Pancreas (tissue), 10 donors: ENCODE results near the gene OTUD1. TPM values are rescaled to one million over a fixed set of nuclear protein-coding genes. Genes with fewer than 3 reads are reported as not detected.

Experiments
- ATAC-seq, 4 donors: fragments of 200-7000 bp; cut with Tn5 transposase; one replicate each; pipeline versions ENCODE4 v1.8.0 to v1.9.1; 2020; ENCODE audit warnings: mild to moderate bottlenecking in 4 of 4, moderate library complexity in 4 of 4
- DNase-seq, 6 donors: peaks; one replicate each; pipeline ENCODE4 v3.0.0-alpha.2; 2020
- FAIRE-seq: peaks from 2 replicates; lab custom pipeline; 2012; peaks lifted over from hg19 to GRCh38; lab: Jason Lieb, UNC
- H3K27ac ChIP-seq, 4 donors: fragments of 200-600 bp; sonication (generic); 1 replicate in 3 of 4; 2 replicates in 1 of 4; pipeline versions ENCODE4 v1.5.0 to v1.8.0; 2020
- H3K27me3 ChIP-seq, 4 donors: fragments of 200-600 bp; one replicate each; pipeline ENCODE4 v1.8.0; 2021
- H3K36me3 ChIP-seq, 3 donors: fragments of 200-600 bp; sonication (generic) in 1 of 3; one replicate each; pipeline versions ENCODE4 v1.5.0 to v1.8.0; 2020 to 2021
- H3K4me1 ChIP-seq, 3 donors: fragments of 200-600 bp; one replicate each; pipeline ENCODE4 v1.8.0; 2021
- H3K4me3 ChIP-seq, 4 donors: fragments of 200-600 bp; sonication (generic) in 2 of 4; one replicate each; pipeline versions ENCODE4 v1.5.0 to v1.8.0; 2020 to 2021
- H3K9me3 ChIP-seq, 4 donors: fragments of 200-600 bp; one replicate each; pipeline ENCODE4 v1.8.0; 2021
- CTCF ChIP-seq, 4 donors: fragments of 200-600 bp; sonication (generic) in 3 of 4; IDR thresholded peaks; one replicate each; pipeline versions ENCODE4 v1.5.0 to v1.8.0; 2021; ENCODE audit warnings: antibody characterized with exemption in 4 of 4
- WGBS, 2 donors: extraction: QIAGEN DNeasy Blood & Tissue Kit; methylation state at CpG; one replicate each; pipeline ENCODE4 v1.1.7; 2013; 5-methylcytosine and 5-hydroxymethylcytosine counted together
- intact Hi-C, 3 donors: fragments of 100-400 bp; cut with DNase I; formaldehyde crosslinking; loops; one replicate each; pipeline versions ENCODE4 v1.11.1 to v1.14.2; 2022
- polyA plus RNA-seq, 2 donors: library from polyadenylated mRNA; stranded (reverse); fragments of 200-250 nt; gene quantifications; one replicate each; pipeline ENCODE4 v1.2.3, GENCODE V29; 2013
- total RNA-seq, 6 donors: library from RNA; stranded (reverse); fragmentation: NEBNext Ultra II Directional in 4 of 6; extraction: Animal tissue kit (Norgen Biotek cat#: 25700) in 4 of 6; gene quantifications; one replicate each; pipeline versions ENCODE4 v1.2.1 to v1.2.4, GENCODE V29; 2021 to 2023
- donor health status: healthy with polysubstance abuse.
- donor health status: DM: no; HTN: no; CAD: no; lungs with moderate emphysema.
- donor health status: DM: no; HTN: no; CAD: no.
- donor health status: control.
- donor health status: control.
- donor health status: Bipolar disorder and iron deficiency.
- donor health status: DM: yes; HTN: yes; CAD: no.
- donor health status: DM: no; HTN: no; CAD: no.
- donor health status: DM: no; HTN: no; CAD: no.
- donor health status: DM: yes; HTN: yes; CAD: no.

Gene OTUD1
- total and polyA plus RNA-seq, 8 donors, result 2.6 to 9.7 (median 5.8) TPM

- intact Hi-C loops, result no loop called here
- ATAC-seq, result no peak
- TF ChIP-seq CTCF (IDR thresholded peaks at IDR 0.05), result no peak
- DNase-seq, result no peak
- Histone ChIP-seq H3K9me3 (no peaks in the 10 kb centered on the region), H3K4me1 (no peaks in the 10 kb centered on the region), H3K27me3 (no peaks in the 10 kb centered on the region), H3K4me3 (no peak overlapping the region), H3K36me3 (no peaks in the 10 kb centered on the region), H3K27ac (no peak overlapping the region)
- WGBS, 2 donors, result 88 to 91% methylated on average over 2 of the region's 2 CpGs
- FAIRE-seq, result no peak
These were observed 42.2 kb upstream of the OTUD1 start for GRCh38 chr10:23396695-23397094.

- FAIRE-seq (no peak), ATAC-seq (peak; percentile 91 to 97 (median 94)), DNase-seq (peak in 3 of 6 donors; percentile 11 to 42 (median 11))
- intact Hi-C loops, result no loop called here
- H3K27me3 ChIP-seq, result no peaks in the 10 kb centered on the region
- H3K27ac ChIP-seq, result peak overlapping the region in 1 of 4 donors; percentile 19
- no peak for TF ChIP-seq CTCF (IDR thresholded peaks at IDR 0.05)
- H3K36me3 ChIP-seq, result no peaks in the 10 kb centered on the region
- 30 to 37% methylated on average over 7 of the region's 7 CpGs for WGBS, 2 donors
- H3K4me3 ChIP-seq, result no peak overlapping the region
- no peaks in the 10 kb centered on the region for H3K9me3 ChIP-seq
- H3K4me1 ChIP-seq, result no peaks in the 10 kb centered on the region
These were observed 39.2 kb upstream of the OTUD1 start for GRCh38 chr10:23399701-23400144.

GRCh38 chr10:23402856-23403255 is 36.0 kb upstream of the OTUD1 start:
- Histone ChIP-seq H3K27ac (no peak overlapping the region), H3K4me3 (no peak overlapping the region), H3K27me3 (no peaks in the 10 kb centered on the region), H3K9me3 (no peaks in the 10 kb centered on the region), H3K36me3 (no peaks in the 10 kb centered on the region), H3K4me1 (no peaks in the 10 kb centered on the region)
- 88 to 94% methylated on average over 2 of the region's 2 CpGs for WGBS, 2 donors
- ATAC-seq, result no peak
- DNase-seq, result no peak
- no peak for TF ChIP-seq CTCF (IDR thresholded peaks at IDR 0.05)
- FAIRE-seq, result no peak
- intact Hi-C loops, result no loop called here

GRCh38 chr10:23403278-23403677 is 35.6 kb upstream of the OTUD1 start:
- DNase-seq (no peak), ATAC-seq (no peak), FAIRE-seq (no peak)
- no peaks in the 10 kb centered on the region for H3K27me3 ChIP-seq
- H3K4me1 ChIP-seq, result no peaks in the 10 kb centered on the region
- H3K4me3 ChIP-seq, result no peak overlapping the region
- H3K36me3 ChIP-seq, result no peaks in the 10 kb centered on the region
- intact Hi-C loops, result no loop called here
- no peaks in the 10 kb centered on the region for H3K9me3 ChIP-seq
- H3K27ac ChIP-seq, result no peak overlapping the region
- 22 to 25% methylated on average over 1 of the region's 1 CpG for WGBS, 2 donors
- TF ChIP-seq CTCF (IDR thresholded peaks at IDR 0.05), result no peak

GRCh38 chr10:23403719-23404118 is 35.2 kb upstream of the OTUD1 start:
- Histone ChIP-seq H3K9me3 (no peaks in the 10 kb centered on the region), H3K4me3 (no peak overlapping the region), H3K4me1 (no peaks in the 10 kb centered on the region), H3K36me3 (no peaks in the 10 kb centered on the region), H3K27ac (no peak overlapping the region), H3K27me3 (no peaks in the 10 kb centered on the region)
- DNase-seq (no peak), FAIRE-seq (no peak), ATAC-seq (peak in 1 of 4 donors; percentile 35)
- WGBS, 2 donors, result 57 to 59% methylated on average over 3 of the region's 3 CpGs
- intact Hi-C loops, result no loop called here
- no peak for TF ChIP-seq CTCF (IDR thresholded peaks at IDR 0.05)
